T47D (cell line): ENCODE results near the gene AGPAT3.

ENCODE experiments used
- DNase-seq, 2 experiments: peaks; one replicate each; pipeline versions ENCODE4 v3.0.0 to v3.0.0-alpha.2; 2011 to 2012; ENCODE audit warnings: low read depth in 1 of 2, low spot score in 1 of 2
- JUND ChIP-seq: IDR thresholded peaks from 2 replicates; pipeline ENCODE4 v1.6.1; 2012; ENCODE audit warnings: low read depth
- in situ Hi-C: cut with HindIII; loops from 2 replicates; pipeline ENCODE4 v1.10.0; 2016; ENCODE audit warnings: low sequenced_read_pairs, low pct_unique_long_range_greater_than_20kb

Gene AGPAT3

DNA sequence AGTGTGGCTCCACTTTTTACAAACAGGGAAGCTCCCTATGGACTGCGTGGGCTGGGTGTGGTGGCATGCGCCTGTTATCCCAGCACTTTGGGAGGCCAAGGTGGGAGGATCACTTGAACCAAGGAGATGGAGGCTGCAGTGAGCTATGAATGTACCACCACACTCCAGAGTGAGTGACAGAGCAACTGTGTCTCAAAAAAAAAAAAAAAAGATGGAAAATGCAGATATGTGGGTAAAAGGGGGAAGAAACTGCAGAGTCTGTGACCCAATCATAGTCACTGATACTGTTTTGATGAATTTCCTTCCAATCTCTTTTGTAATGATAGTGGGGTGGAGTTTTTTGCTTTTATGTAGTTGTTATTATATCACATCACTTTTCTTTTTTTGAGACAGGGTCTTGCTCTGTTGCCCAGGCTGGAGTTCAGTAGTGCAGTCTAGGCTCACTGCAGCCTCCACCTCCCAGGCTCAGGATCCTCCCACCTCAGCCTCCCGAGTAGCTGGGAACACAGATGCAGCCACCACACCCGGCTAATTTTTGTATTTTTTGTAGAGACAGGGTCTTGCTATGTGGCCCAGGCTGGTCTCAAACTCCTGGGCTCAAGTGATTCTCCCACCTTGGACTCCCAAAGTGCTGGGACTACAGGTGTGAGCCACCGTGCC lies 138.4 kb downstream of the AGPAT3 start:
- no peak for DNase-seq
- no peak for TF ChIP-seq JUND
- in situ Hi-C loops = no loop called here

DNA sequence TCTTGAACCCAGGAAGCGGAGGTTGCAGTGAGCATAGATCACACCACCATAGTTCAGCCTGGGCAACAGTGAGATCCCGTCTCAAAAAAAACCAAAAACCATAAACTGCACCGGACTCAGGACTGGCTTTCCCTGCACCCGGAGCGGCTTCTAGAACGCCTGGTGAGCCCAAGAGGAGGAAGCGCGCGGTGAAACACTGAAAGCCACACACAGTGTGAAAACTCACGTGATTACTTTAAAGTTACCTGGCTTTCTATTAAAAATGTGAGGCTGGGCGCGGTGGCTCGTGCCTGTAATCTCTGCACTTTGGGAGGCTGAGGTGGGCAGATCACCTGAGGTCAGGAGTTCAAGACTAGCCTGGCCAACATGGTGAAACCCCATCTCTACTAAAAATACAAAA lies 140.0 kb downstream of the AGPAT3 start:
- in situ Hi-C loops = no loop called here
- TF ChIP-seq JUND = no peak
- DNase-seq = no peak

DNA sequence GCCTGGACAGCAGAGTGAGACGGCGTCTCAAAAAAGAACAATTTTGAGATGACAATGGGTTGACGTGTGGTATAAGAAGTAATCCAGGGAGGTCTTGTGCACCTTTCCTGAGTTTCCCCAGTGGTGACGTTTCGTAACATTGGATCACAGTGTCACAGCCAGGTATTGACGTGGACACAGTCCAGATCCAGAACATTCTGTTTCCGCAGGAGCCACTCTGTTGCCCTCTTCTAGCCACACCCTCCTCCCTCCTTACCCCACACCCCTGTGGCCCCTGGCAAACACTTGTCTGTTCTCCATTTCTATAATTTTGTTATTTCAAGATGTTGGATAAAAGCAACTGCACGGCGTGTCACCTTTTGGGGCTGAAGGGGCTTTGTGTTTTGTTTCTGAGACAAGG lies 140.6 kb downstream of the AGPAT3 start:
- TF ChIP-seq JUND = no peak
- DNase-seq = no peak
- in situ Hi-C loops = no loop called here

DNA sequence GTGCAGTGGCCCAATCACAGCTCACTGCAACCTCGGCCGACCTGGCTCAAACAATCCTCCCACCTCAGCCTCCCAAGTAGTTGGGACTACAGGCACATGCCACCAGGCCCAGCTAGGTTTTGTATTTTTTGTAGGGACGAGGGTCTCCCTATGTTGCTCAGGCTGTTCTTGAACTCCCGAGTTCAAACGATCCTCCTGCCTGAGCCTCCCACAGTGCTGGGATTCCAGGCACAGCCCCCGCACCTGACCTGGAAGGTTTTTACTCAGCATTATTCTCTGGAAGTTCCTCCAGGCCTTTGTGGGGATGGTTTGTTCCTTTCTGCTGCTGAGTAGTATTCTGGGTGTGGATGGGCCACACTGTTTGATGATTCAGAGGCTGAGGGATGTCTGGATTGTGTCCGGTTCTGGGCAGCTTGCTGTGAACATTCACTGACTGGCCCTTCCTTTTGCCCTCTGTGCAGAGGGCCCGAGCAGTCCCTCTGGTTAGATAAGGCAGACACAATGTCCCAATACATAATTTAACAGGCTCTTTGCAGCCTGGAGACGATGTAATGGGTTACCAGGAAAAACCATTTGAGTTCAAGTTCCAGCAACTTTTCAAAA lies 141.1 kb downstream of the AGPAT3 start:
- DNase-seq = no peak
- no peak for TF ChIP-seq JUND
- in situ Hi-C loops = no loop called here

DNA sequence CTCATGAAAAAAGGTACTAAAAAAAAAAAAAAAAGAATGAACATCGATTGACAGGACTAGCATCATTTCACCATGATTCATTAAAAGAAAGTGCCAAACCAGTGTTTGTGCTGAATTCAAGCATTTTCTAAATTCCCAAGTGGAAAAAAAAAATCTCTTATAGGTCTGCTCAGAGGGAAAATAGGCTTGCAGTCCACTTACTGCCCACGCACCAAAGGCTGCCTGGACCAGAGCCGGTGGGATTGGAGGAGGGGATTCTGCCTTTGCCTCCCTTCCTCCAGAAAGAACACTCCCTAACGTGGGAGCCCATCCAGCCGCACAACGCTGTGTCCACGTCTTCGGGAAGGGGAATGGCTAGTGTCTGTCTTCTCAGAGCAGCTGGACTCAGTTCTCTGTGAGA lies 141.6 kb downstream of the AGPAT3 start:
- TF ChIP-seq JUND = no peak
- in situ Hi-C loops = no loop called here
- no peak for DNase-seq

DNA sequence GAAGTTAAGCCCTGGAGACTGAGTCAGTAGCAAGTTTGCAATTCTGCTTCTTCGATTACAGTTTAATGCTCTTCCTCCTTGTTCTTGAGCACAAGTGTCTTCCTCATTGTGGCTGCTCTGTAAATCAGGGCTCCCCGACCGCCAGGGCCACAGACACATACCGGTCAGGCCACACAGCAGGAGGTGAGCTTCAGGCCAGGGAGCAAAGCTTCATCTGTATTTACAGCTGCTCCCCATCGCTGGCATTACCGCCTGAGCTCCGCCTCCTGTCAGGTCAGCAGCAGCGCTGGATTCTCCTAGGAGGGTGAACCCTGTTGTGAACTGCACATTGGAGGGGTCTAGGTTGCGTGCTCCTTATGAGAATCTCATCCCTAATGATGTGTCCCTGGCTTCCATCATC lies 145.4 kb downstream of the AGPAT3 start:
- TF ChIP-seq JUND = no peak
- in situ Hi-C loops = no loop called here
- DNase-seq = no peak

DNA sequence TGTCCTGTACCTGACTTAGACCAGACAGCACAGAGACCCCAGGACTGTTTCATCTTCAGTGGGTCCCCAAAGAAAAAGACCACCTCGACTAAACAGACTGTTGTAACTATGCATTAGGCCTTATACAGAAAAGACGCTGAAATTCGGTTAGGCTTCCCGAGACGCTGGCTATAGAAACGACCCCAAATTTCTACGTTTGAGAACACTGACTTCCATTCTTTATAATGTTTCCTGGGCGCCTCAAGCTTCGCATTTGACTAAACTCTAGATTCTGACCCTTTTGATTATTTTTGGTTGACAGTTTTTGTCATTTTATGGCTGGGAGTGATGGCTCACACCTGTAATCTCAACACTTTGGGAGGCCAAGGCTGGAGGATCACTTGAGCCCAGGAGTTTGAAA lies 146.1 kb downstream of the AGPAT3 start:
- in situ Hi-C loops = no loop called here
- no peak for DNase-seq
- TF ChIP-seq JUND = no peak

DNA sequence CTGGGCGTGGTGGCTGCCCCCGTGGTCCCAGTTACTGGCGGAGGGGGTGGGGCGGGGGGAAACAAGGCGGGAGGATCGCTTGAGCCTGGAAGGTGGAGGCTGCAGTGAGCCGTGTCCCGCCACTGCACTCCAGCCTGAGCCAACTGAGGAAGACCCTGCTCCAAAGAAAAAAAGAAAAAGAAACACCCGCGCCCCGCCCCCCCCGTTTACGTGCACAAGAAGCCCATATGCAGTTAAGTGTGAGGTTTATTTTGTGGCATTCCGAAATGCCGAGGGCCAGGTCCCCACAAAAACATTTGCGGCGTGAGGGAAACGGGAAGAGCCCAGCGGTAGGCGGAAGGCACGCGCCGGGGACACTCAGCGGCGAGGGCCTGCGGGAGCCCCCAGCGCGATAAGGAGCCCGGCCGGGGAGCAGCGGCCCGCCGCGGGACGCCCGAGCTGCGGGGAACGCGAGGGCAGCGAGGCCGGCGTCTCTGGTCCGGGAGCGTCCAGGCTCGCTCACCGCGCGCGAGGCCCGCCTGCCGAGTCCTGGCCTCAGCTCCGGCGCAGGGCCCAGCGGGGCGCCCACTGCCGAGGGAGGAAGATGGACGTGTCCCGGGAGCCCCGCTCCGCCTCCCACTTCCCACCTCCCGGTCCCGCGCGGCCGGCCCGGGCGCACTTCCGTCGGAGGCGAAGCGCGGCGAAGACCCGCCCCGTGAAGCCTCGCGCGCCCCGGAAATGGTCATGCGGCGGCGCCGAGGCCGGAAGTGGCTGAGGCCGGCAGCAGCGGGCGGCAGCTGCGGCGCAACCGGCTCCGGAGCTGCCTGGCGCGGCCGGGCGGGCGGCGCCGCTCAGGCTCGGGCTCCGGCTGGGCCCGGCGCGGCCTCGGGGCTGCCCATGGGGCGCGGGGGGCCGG lies 146.8 kb downstream of the AGPAT3 start, which contains the start of gene TRAPPC10:
TSS of gene TRAPPC10 (plus strand) at position 731 of the 895 bp plus-strand sequence. CDS start 185 bp downstream, outside the sequence.
- no peak for TF ChIP-seq JUND
- in situ Hi-C loops = no loop called here
- peak; percentile 87 to 90 for DNase-seq

DNA sequence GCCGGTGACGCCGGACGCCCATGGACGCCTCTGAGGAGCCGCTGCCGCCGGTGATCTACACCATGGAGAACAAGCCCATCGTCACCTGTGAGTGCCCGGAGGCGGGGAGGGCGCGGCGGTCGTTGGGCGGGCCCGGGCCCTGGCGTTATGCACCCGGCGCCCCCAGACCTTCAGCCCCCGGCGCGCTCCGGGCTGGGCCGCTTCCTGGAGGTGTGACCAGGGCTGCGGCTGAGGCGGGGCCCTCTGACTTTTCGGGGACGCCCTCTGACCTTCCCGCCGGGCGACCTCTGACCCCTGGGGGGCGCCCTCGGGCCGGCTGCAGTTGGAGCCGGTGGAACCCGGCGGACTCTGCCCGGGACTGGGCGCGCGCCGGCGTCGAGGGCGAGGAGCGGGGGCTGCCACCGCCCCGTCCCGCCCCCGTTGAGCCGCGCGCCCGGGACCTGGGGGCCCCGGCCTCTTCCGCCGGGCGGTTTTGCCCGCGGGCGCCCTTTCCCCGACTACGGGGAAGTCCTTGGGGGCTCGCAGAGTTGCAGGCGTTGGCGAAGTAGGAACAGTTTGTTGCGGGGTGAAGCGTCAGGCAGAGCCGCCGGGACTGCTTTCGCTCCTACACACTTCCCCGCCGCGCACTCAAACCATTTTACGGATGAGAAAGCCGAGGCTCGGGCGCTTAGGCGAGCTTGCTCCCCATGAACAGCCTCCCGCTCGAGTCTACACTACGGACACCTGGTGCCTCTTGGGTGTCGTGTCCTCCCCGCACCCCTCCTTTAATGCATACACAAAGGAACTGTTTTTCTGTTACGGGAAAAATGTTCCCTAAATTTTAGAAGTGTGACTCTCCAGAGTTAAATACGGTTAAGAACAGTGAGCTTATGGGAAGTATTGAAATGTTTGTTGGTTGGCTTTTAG lies 147.7 kb downstream of the AGPAT3 start:
- TF ChIP-seq JUND = no peak
- DNase-seq = peak; percentile 38 to 44
- in situ Hi-C loops = no loop called here

DNA sequence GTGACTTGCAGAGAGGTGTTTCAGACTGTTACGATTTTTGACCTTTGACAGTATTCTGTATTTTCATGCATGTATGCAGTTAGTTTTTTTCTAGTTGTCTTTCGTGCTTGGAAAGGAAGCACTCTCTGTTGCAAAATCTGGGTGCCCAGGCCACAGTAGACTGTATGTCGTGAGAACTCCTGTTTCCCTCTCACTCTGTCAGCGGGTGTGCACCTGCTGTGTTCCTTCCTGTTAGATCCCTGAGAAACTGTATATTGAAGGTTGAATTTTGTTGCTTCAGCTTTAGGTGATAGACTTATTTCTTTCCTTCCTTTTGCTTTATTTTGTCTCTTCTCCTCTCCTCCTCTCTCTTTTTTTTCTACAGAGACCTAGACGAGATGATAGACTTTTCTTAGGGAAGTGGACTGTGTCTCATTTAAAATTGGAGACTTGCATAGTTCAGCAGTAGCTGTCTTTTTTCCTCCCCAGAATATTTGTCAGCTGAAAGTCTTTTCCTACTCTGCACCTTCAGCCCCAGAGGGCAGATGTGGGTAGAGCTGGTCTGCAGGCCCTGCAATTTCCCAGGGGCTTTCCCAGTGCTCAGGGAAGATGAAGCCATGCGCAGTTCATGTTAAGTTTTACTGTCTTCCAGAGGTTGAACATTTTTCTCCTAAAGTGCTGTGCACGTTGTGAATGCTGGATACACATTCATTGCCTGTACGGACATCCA lies 148.5 kb downstream of the AGPAT3 start:
- in situ Hi-C loops = no loop called here

DNA sequence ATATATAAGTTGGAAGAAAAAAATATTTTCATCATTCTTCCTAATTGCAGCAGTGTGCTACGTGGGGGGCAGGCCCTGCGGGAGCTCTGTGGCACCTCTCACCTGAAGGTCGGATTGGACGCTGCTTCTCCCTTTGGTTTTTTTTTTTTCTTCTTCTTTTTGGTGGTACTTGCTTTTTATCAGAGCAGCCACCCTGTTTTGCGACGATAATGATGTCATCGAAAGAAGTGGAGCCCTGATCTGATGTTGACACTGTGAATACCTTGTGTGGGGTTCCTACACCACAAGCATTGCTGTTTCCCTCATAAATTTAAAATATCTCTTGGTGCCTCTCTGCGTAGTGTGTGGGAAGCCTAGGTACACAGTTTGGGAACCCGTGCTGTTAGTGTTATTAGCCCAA lies 152.6 kb downstream of the AGPAT3 start:
- in situ Hi-C loops = no loop called here
- no peak for TF ChIP-seq JUND
- no peak for DNase-seq

More for the DNA sequence above, 148.5 kb downstream of the AGPAT3 start:
- peak in 1 of 2 experiments; percentile 33 for DNase-seq
- TF ChIP-seq JUND = no peak
